ENCODE results near the gene BLMH. TPM values are rescaled to one million over a fixed set of nuclear protein-coding genes. Genes with fewer than 3 reads are reported as not detected.

Gene BLMH
- total and polyA plus RNA-seq, 2 experiments from 2014 or later = 36.4 to 58.7 TPM

DNA sequence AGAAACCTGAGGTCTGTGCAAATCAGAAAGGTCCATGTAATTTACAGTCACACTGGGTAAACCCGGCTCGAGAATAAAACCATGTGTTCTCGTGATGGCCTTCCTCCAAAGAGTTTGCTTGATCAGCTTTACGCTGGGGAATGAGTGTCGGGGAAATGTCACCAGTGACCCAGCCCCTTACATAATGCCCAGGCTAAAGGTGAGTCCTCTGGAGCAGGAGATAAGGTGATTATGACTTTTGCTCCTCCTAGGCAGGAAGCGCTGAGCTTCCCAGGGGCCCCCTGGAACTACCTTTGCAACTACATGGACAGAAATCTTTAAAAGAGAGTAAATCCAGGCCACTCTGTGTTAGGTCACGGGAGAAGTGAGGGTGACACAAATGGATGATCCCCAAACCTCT, 71.9 kb downstream of the BLMH start:
- no peaks in the 10 kb centered on the region for H4K20me1 ChIP-seq (replicated peaks; ENCODE audit: insufficient read depth)
- no peak overlapping the region for H2AFZ ChIP-seq
- H3K9me3 Mint-ChIP-seq = no peaks in the 10 kb centered on the region
- no peak overlapping the region for H3K4me3 ChIP-seq
- no peak overlapping the region for H3K4me3 Mint-ChIP-seq
- H3K9me2 ChIP-seq (ENCODE audit: insufficient read depth) = no peaks in the 10 kb centered on the region
- no peaks in the 10 kb centered on the region for H3K36me3 Mint-ChIP-seq (ENCODE audit: low read depth)
- H3K27ac ChIP-seq (ENCODE audit: low read depth) = no peak overlapping the region
- no peaks in the 10 kb centered on the region for H3K79me2 ChIP-seq (replicated peaks; ENCODE audit: insufficient read depth)
- ATAC-seq (no peak), DNase-seq (ENCODE audit: low spot score) (no peak)
- H3F3A ChIP-seq (replicated peaks; ENCODE audit: low read depth) = no peaks in the 10 kb centered on the region
- no peak for TF ChIP-seq JUNB (IDR thresholded peaks at IDR 0.05; ENCODE audit: unreplicated experiment)
- TF ChIP-seq, protein P1, sequence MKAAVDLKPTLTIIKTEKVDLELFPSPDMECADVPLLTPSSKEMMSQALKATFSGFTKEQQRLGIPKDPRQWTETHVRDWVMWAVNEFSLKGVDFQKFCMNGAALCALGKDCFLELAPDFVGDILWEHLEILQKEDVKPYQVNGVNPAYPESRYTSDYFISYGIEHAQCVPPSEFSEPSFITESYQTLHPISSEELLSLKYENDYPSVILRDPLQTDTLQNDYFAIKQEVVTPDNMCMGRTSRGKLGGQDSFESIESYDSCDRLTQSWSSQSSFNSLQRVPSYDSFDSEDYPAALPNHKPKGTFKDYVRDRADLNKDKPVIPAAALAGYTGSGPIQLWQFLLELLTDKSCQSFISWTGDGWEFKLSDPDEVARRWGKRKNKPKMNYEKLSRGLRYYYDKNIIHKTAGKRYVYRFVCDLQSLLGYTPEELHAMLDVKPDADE (IDR thresholded peaks at IDR 0.05) = no peak
- TF ChIP-seq, protein P2, sequence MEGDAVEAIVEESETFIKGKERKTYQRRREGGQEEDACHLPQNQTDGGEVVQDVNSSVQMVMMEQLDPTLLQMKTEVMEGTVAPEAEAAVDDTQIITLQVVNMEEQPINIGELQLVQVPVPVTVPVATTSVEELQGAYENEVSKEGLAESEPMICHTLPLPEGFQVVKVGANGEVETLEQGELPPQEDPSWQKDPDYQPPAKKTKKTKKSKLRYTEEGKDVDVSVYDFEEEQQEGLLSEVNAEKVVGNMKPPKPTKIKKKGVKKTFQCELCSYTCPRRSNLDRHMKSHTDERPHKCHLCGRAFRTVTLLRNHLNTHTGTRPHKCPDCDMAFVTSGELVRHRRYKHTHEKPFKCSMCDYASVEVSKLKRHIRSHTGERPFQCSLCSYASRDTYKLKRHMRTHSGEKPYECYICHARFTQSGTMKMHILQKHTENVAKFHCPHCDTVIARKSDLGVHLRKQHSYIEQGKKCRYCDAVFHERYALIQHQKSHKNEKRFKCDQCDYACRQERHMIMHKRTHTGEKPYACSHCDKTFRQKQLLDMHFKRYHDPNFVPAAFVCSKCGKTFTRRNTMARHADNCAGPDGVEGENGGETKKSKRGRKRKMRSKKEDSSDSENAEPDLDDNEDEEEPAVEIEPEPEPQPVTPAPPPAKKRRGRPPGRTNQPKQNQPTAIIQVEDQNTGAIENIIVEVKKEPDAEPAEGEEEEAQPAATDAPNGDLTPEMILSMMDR (conservative IDR thresholded peaks at IDR 0.05; ENCODE audit: low read depth in 2 of 2) = no peak
- no peak for TF ChIP-seq EZH2 (IDR thresholded peaks at IDR 0.05; ENCODE audit: low read depth, unreplicated experiment)
- no peak for TF ChIP-seq ZNF331 (CRISPR knock-in tag; IDR thresholded peaks at IDR 0.05; ENCODE audit: low read depth)
- TF ChIP-seq, protein P3, sequence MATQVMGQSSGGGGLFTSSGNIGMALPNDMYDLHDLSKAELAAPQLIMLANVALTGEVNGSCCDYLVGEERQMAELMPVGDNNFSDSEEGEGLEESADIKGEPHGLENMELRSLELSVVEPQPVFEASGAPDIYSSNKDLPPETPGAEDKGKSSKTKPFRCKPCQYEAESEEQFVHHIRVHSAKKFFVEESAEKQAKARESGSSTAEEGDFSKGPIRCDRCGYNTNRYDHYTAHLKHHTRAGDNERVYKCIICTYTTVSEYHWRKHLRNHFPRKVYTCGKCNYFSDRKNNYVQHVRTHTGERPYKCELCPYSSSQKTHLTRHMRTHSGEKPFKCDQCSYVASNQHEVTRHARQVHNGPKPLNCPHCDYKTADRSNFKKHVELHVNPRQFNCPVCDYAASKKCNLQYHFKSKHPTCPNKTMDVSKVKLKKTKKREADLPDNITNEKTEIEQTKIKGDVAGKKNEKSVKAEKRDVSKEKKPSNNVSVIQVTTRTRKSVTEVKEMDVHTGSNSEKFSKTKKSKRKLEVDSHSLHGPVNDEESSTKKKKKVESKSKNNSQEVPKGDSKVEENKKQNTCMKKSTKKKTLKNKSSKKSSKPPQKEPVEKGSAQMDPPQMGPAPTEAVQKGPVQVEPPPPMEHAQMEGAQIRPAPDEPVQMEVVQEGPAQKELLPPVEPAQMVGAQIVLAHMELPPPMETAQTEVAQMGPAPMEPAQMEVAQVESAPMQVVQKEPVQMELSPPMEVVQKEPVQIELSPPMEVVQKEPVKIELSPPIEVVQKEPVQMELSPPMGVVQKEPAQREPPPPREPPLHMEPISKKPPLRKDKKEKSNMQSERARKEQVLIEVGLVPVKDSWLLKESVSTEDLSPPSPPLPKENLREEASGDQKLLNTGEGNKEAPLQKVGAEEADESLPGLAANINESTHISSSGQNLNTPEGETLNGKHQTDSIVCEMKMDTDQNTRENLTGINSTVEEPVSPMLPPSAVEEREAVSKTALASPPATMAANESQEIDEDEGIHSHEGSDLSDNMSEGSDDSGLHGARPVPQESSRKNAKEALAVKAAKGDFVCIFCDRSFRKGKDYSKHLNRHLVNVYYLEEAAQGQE (IDR thresholded peaks at IDR 0.05; ENCODE audit: unreplicated experiment) = no peak
- no peak for TF ChIP-seq POLR2AphosphoS5 (IDR thresholded peaks at IDR 0.05; ENCODE audit: low read depth)
- TF ChIP-seq, protein P4, sequence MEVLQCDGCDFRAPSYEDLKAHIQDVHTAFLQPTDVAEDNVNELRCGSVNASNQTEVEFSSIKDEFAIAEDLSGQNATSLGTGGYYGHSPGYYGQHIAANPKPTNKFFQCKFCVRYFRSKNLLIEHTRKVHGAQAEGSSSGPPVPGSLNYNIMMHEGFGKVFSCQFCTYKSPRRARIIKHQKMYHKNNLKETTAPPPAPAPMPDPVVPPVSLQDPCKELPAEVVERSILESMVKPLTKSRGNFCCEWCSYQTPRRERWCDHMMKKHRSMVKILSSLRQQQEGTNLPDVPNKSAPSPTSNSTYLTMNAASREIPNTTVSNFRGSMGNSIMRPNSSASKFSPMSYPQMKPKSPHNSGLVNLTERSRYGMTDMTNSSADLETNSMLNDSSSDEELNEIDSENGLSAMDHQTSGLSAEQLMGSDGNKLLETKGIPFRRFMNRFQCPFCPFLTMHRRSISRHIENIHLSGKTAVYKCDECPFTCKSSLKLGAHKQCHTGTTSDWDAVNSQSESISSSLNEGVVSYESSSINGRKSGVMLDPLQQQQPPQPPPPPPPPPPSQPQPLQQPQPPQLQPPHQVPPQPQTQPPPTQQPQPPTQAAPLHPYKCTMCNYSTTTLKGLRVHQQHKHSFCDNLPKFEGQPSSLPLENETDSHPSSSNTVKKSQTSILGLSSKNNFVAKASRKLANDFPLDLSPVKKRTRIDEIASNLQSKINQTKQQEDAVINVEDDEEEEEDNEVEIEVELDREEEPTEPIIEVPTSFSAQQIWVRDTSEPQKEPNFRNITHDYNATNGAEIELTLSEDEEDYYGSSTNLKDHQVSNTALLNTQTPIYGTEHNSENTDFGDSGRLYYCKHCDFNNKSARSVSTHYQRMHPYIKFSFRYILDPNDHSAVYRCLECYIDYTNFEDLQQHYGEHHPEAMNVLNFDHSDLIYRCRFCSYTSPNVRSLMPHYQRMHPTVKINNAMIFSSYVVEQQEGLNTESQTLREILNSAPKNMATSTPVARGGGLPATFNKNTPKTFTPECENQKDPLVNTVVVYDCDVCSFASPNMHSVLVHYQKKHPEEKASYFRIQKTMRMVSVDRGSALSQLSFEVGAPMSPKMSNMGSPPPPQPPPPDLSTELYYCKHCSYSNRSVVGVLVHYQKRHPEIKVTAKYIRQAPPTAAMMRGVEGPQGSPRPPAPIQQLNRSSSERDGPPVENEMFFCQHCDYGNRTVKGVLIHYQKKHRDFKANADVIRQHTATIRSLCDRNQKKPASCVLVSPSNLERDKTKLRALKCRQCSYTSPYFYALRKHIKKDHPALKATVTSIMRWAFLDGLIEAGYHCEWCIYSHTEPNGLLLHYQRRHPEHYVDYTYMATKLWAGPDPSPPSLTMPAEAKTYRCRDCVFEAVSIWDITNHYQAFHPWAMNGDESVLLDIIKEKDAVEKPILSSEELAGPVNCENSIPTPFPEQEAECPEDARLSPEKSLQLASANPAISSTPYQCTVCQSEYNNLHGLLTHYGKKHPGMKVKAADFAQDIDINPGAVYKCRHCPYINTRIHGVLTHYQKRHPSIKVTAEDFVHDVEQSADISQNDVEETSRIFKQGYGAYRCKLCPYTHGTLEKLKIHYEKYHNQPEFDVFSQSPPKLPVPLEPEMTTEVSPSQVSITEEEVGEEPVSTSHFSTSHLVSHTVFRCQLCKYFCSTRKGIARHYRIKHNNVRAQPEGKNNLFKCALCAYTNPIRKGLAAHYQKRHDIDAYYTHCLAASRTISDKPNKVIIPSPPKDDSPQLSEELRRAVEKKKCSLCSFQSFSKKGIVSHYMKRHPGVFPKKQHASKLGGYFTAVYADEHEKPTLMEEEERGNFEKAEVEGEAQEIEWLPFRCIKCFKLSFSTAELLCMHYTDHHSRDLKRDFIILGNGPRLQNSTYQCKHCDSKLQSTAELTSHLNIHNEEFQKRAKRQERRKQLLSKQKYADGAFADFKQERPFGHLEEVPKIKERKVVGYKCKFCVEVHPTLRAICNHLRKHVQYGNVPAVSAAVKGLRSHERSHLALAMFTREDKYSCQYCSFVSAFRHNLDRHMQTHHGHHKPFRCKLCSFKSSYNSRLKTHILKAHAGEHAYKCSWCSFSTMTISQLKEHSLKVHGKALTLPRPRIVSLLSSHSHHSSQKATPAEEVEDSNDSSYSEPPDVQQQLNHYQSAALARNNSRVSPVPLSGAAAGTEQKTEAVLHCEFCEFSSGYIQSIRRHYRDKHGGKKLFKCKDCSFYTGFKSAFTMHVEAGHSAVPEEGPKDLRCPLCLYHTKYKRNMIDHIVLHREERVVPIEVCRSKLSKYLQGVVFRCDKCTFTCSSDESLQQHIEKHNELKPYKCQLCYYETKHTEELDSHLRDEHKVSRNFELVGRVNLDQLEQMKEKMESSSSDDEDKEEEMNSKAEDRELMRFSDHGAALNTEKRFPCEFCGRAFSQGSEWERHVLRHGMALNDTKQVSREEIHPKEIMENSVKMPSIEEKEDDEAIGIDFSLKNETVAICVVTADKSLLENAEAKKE (CRISPR knock-in tag; IDR thresholded peaks at IDR 0.05) = no peak
- TF ChIP-seq EZH2phosphoT487 (IDR thresholded peaks at IDR 0.05; ENCODE audit: unreplicated experiment) = no peak
- no peak for TF ChIP-seq CREB1 (CRISPR knock-in tag; IDR thresholded peaks at IDR 0.05; ENCODE audit: low read depth)
- no peak for TF ChIP-seq ZNF114 (CRISPR knock-in tag; IDR thresholded peaks at IDR 0.05)
- TF ChIP-seq STAT1 (IDR thresholded peaks at IDR 0.05; ENCODE audit: unreplicated experiment) = no peak
- no peak for TF ChIP-seq NANOG (IDR thresholded peaks at IDR 0.05; ENCODE audit: borderline replicate concordance)
- no peaks in the 10 kb centered on the region for H3K27me3 ChIP-seq (ENCODE audit: insufficient read depth)
- H3K27me3 Mint-ChIP-seq (ENCODE audit: insufficient read depth, low read depth, poor library complexity) = peaks cover 3% of the 10 kb centered on the region
- H3K4me1 Mint-ChIP-seq = peaks cover 6% of the 10 kb centered on the region; the same call in 2 of the 3 replicates
- H3K27ac Mint-ChIP-seq = no peak overlapping the region
- H3K4me2 ChIP-seq = no peak overlapping the region
- no peaks in the 10 kb centered on the region for H3K4me1 ChIP-seq (ENCODE audit: insufficient read depth)
- no peaks in the 10 kb centered on the region for H3K36me3 ChIP-seq (ENCODE audit: insufficient read depth)
